VCaP (cell line): ENCODE results near the gene PLCL2.

Experiments
- H3K27ac ChIP-seq: fragments of 450-650 bp; 2 replicates; pipeline ENCODE4 v1.5.1; 2017
- CTCF ChIP-seq: fragments of 450-650 bp; conservative IDR thresholded peaks from 2 replicates; pipeline ENCODE4 v1.5.1; 2017; ENCODE audit warnings: mild to moderate bottlenecking, moderate library complexity

PLCL2 gene

GRCh38 chr3:16906682-16907081 is 21.9 kb downstream of the PLCL2 start:
- no peak for TF ChIP-seq CTCF
- H3K27ac ChIP-seq, result no peak overlapping the region

- TF ChIP-seq CTCF, result no peak
- no peak overlapping the region for H3K27ac ChIP-seq
These were observed 22.5 kb downstream of the PLCL2 start for GRCh38 chr3:16907243-16907642.

- TF ChIP-seq CTCF, result no peak
- no peak overlapping the region for H3K27ac ChIP-seq
These were observed 23.5 kb downstream of the PLCL2 start for GRCh38 chr3:16908016-16908807.

- TF ChIP-seq CTCF, result no peak
- no peak overlapping the region for H3K27ac ChIP-seq
These were observed 24.1 kb downstream of the PLCL2 start for GRCh38 chr3:16908896-16909295.

- no peak for TF ChIP-seq CTCF
- H3K27ac ChIP-seq, result no peak overlapping the region
These were observed 25.0 kb downstream of the PLCL2 start for GRCh38 chr3:16909802-16910201.

GRCh38 chr3:16910207-16910606 is 25.5 kb downstream of the PLCL2 start:
- no peak for TF ChIP-seq CTCF
- no peak overlapping the region for H3K27ac ChIP-seq

GRCh38 chr3:16911916-16912315 is 27.2 kb downstream of the PLCL2 start:
- TF ChIP-seq CTCF, result no peak
- no peak overlapping the region for H3K27ac ChIP-seq
